SK-N-SH treated with all-trans-retinoic acid at 6 μM for 48 hours (cell line): ENCODE data around the gene PLAU.

Experiments
- CSRNP3 ChIP-seq: fragments of 250-450 bp; sonication (Bioruptor Pico); IDR thresholded peaks from 2 replicates; pipeline ENCODE4 v1.5.1; 2021; ENCODE audit warnings: mild to moderate bottlenecking, moderate library complexity
- OSR1 ChIP-seq: fragments of 250-450 bp; sonication (Bioruptor Pico); IDR thresholded peaks from 2 replicates; pipeline ENCODE4 v1.8.0; 2022; ENCODE audit warnings: moderate library complexity, mild to moderate bottlenecking, inconsistent platforms
- RARB ChIP-seq: fragments of 250-450 bp; sonication (Bioruptor Pico); IDR thresholded peaks from 2 replicates; pipeline ENCODE4 v1.8.0; 2021; ENCODE audit warnings: mild to moderate bottlenecking, moderate library complexity
- TOX ChIP-seq: fragments of 250-450 bp; sonication (Bioruptor Pico); IDR thresholded peaks from 2 replicates; pipeline ENCODE4 v1.8.0; 2021; ENCODE audit warnings: mild to moderate bottlenecking, moderate library complexity, borderline replicate concordance
- ZC3H10 ChIP-seq: fragments of 250-450 bp; sonication (Bioruptor Pico); IDR thresholded peaks from 2 replicates; pipeline ENCODE4 v1.5.1; 2021; ENCODE audit warnings: mild to moderate bottlenecking, moderate library complexity
- ZFP30 ChIP-seq: fragments of 450-650 bp; formaldehyde crosslinking; IDR thresholded peaks from 2 replicates; pipeline ENCODE4 v1.5.0; 2022; ENCODE audit warnings: mild to moderate bottlenecking, moderate library complexity

- TF ChIP-seq OSR1: no peak
- TF ChIP-seq ZFP30 (CRISPR knock-in tag): no peak
- TF ChIP-seq RARB: no peak
- no peak for TF ChIP-seq ZC3H10 (CRISPR knock-in tag)
- TF ChIP-seq CSRNP3 (CRISPR knock-in tag): no peak
- no peak for TF ChIP-seq TOX (CRISPR knock-in tag)
Observed at GRCh38 chr10:73911553-73912004, 647 bp downstream of the PLAU start.
